ENCODE measurements around the gene LRRC42. TPM values are rescaled to one million over a fixed set of nuclear protein-coding genes. Genes with fewer than 3 reads are reported as not detected.

LRRC42 gene
- total and polyA plus RNA-seq, 9 of the 15 experiments (the other 6 are each of a cell fraction or from before 2014, with no cell fraction given), result 17.3 to 51.9 (median 35.5) TPM

GRCh38 chr1:54012008-54012325, 65.8 kb downstream of the LRRC42 start:
- no peak for DNase-seq (ENCODE audit: extremely low read depth in 1 of 4, low spot score in 3 of 4)
- no peak for ATAC-seq
- Histone ChIP-seq H3K4me1 (replicated peaks in 1 of 2; ENCODE audit: control insufficient read depth in 2 of 2, insufficient read depth in 2 of 2, low read length in 2 of 2) (peaks cover 0 to 6% of the 10 kb centered on the region in 2 experiments; a peak in 2 of 5 replicates), H3K36me3 (ENCODE audit: control insufficient read depth, insufficient read depth, low read length) (no peaks in the 10 kb centered on the region), H3K9me3 (replicated peaks; ENCODE audit: control insufficient read depth, insufficient read depth, low read depth, low read length) (no peaks in the 10 kb centered on the region), H3K79me2 (ENCODE audit: control insufficient read depth, insufficient read depth, low read length) (no peaks in the 10 kb centered on the region), H2AFZ (ENCODE audit: low read depth, low read length) (no peak overlapping the region), H3K9ac (ENCODE audit: insufficient read depth in 1 of 2, low read depth in 2 of 2, low read length in 2 of 2) (no peak overlapping the region), H4K20me1 (replicated peaks; ENCODE audit: control insufficient read depth, insufficient read depth, low read length) (0 out of 2 replicates have a peak, but pooled peaks cover 11% of the 10 kb centered on the region), H3K4me3 (no peak overlapping the region), H3K9me1 (ENCODE audit: control insufficient read depth, insufficient read depth, low read length) (no peaks in the 10 kb centered on the region), H3K4me2 (ENCODE audit: insufficient read depth, low read length) (no peak overlapping the region), H3K27me3 (ENCODE audit: control insufficient read depth in 2 of 2, insufficient read depth in 2 of 2, low read length in 2 of 2) (peaks cover 58 to 84% of the 10 kb centered on the region in 2 experiments), H3K27ac (ENCODE audit: extremely low read depth, low read depth, low read length) (no peak overlapping the region)
- FAIRE-seq, result no peak
- POLR2A ChIA-PET, result no interaction called here
- intact Hi-C loops (cut with micrococcal nuclease), result no loop called here
- CTCF ChIA-PET (ENCODE audit: low intra/inter-chr PET ratio), result no interaction called here
- in situ Hi-C loops (cut with MboI), result no loop called here
- WGBS (ENCODE audit: insufficient coverage, low coverage, missing lambda C conversion rate), result under 1% methylated on average over 9 of the region's 9 CpGs
- no TSS peak for BruUV-seq (replicated peaks)
- TF ChIP-seq ARID1B (IDR thresholded peaks at IDR 0.05), result no peak

GRCh38 chr1:54012863-54013262, 66.7 kb downstream of the LRRC42 start:
- Histone ChIP-seq H3K4me3 (no peak overlapping the region), H3K27me3 (ENCODE audit: control insufficient read depth in 2 of 2, insufficient read depth in 2 of 2, low read length in 2 of 2) (peaks cover 66 to 89% of the 10 kb centered on the region in 2 experiments), H2AFZ (ENCODE audit: low read depth, low read length) (no peak overlapping the region), H3K9me1 (ENCODE audit: control insufficient read depth, insufficient read depth, low read length) (no peaks in the 10 kb centered on the region), H3K4me2 (ENCODE audit: insufficient read depth, low read length) (no peak overlapping the region), H3K36me3 (ENCODE audit: control insufficient read depth, insufficient read depth, low read length) (no peaks in the 10 kb centered on the region), H3K9me3 (replicated peaks; ENCODE audit: control insufficient read depth, insufficient read depth, low read depth, low read length) (no peaks in the 10 kb centered on the region), H3K79me2 (ENCODE audit: control insufficient read depth, insufficient read depth, low read length) (no peaks in the 10 kb centered on the region), H3K27ac (ENCODE audit: extremely low read depth, low read depth, low read length) (no peak overlapping the region), H4K20me1 (replicated peaks; ENCODE audit: control insufficient read depth, insufficient read depth, low read length) (0 out of 2 replicates have a peak, but pooled peaks cover 11% of the 10 kb centered on the region), H3K4me1 (replicated peaks in 1 of 2; ENCODE audit: control insufficient read depth in 2 of 2, insufficient read depth in 2 of 2, low read length in 2 of 2) (peaks cover 0 to 6% of the 10 kb centered on the region in 2 experiments; a peak in 3 of 5 replicates), H3K9ac (ENCODE audit: insufficient read depth in 1 of 2, low read depth in 2 of 2, low read length in 2 of 2) (no peak overlapping the region)
- no peak for FAIRE-seq
- CTCF ChIA-PET (ENCODE audit: low intra/inter-chr PET ratio), result no interaction called here
- no peak for ATAC-seq
- intact Hi-C loops (cut with micrococcal nuclease) (no loop called here), in situ Hi-C loops (cut with MboI) (no loop called here)
- POLR2A ChIA-PET, result interaction anchor here (0.7 kb wide), 1 partner anchor 40 kb away, joined by 3 read pairs; the partner anchor contains the start of gene TMEM59
- no TSS peak for BruUV-seq (replicated peaks)
- WGBS (ENCODE audit: insufficient coverage, low coverage, missing lambda C conversion rate), result 5% methylated on average over 8 of the region's 8 CpGs
- no peak for DNase-seq (ENCODE audit: extremely low read depth in 1 of 4, low spot score in 3 of 4)
- TF ChIP-seq HMGN3 (IDR thresholded peaks at IDR 0.05; ENCODE audit: borderline replicate concordance, extremely low read depth, insufficient read length, low read depth, low read length), result no peak
- TF ChIP-seq ZNF584 (CRISPR knock-in tag; IDR thresholded peaks at IDR 0.05; ENCODE audit: low read depth), result no peak
- TF ChIP-seq NR3C1 (CRISPR knock-in tag; IDR thresholded peaks at IDR 0.05), result no peak
- no peak for TF ChIP-seq PURB (CRISPR knock-in tag; IDR thresholded peaks at IDR 0.05; ENCODE audit: low read depth)
- no peak for TF ChIP-seq FOXP4 (CRISPR knock-in tag; IDR thresholded peaks at IDR 0.05; ENCODE audit: borderline replicate concordance)
- TF ChIP-seq PCBP1 (IDR thresholded peaks at IDR 0.05; ENCODE audit: low read depth, low read length, poor library complexity, severe bottlenecking), result no peak
- no peak for TF ChIP-seq ZNF316 (IDR thresholded peaks at IDR 0.05)
- TF ChIP-seq NKRF (IDR thresholded peaks at IDR 0.05; ENCODE audit: borderline replicate concordance), result no peak
- TF ChIP-seq ZNF436 (CRISPR knock-in tag; IDR thresholded peaks at IDR 0.05), result no peak
- TF ChIP-seq ZNF76 (CRISPR knock-in tag; IDR thresholded peaks at IDR 0.05; ENCODE audit: borderline replicate concordance), result no peak
- no peak for TF ChIP-seq TCF3 (CRISPR knock-in tag; IDR thresholded peaks at IDR 0.05)
- no peak for TF ChIP-seq TEAD1 (CRISPR knock-in tag; IDR thresholded peaks at IDR 0.05)

Measured in K562 (cell line).